HL-60 (cell line): ENCODE measurements around the gene OR2L13.

Experiments used
- CTCF ChIP-seq: IDR thresholded peaks from one replicate; pipeline ENCODE4 v1.5.1; 2011; ENCODE audit warnings: low read length, control low read depth, inconsistent platforms; ENCODE audit not compliant: insufficient read depth
- GABPA ChIP-seq: IDR thresholded peaks from 2 replicates; pipeline ENCODE4 v1.6.1; 2012; ENCODE audit warnings: low read depth
- POLR2AphosphoS5 ChIP-seq: IDR thresholded peaks from 2 replicates; pipeline ENCODE4 v1.6.1; 2012; ENCODE audit warnings: low read depth
- REST ChIP-seq: IDR thresholded peaks from 2 replicates; pipeline ENCODE4 v1.6.1; 2012; ENCODE audit warnings: low read depth; ENCODE audit not compliant: insufficient replicate concordance
- SPI1 ChIP-seq: IDR thresholded peaks from 2 replicates; pipeline ENCODE4 v1.6.1; 2012; ENCODE audit warnings: low read depth, mild to moderate bottlenecking, borderline replicate concordance

- TF ChIP-seq CTCF (no peak), REST (no peak), GABPA (no peak), POLR2AphosphoS5 (no peak), SPI1 (no peak)
These were observed 32.7 kb downstream of the OR2L13 start for GRCh38 chr1:248127653-248128052.
